Stimulated activated CD8-positive, alpha-beta memory T cell treated with anti-CD3 and anti-CD28 coated beads, Interleukin-7, amount 100 ng/mL, for 48 hours (primary cell): ENCODE data around the gene NYNRIN.
A peak's percentile ranks its signal among the peaks of the same experiment; 100 is the strongest.
"Not testable (repeated sequence)": the region's sequence is repeated elsewhere in the genome, so short reads cannot be mapped to it uniquely, and the experiment has no call there.

Experiments used
- DNase-seq, 2 donors: peaks; one replicate each; pipeline ENCODE4 v3.0.0-alpha.2; 2020; ENCODE audit warnings: low read depth in 1 of 2; ENCODE audit errors: extremely low read depth in 1 of 2

NYNRIN gene

DNA sequence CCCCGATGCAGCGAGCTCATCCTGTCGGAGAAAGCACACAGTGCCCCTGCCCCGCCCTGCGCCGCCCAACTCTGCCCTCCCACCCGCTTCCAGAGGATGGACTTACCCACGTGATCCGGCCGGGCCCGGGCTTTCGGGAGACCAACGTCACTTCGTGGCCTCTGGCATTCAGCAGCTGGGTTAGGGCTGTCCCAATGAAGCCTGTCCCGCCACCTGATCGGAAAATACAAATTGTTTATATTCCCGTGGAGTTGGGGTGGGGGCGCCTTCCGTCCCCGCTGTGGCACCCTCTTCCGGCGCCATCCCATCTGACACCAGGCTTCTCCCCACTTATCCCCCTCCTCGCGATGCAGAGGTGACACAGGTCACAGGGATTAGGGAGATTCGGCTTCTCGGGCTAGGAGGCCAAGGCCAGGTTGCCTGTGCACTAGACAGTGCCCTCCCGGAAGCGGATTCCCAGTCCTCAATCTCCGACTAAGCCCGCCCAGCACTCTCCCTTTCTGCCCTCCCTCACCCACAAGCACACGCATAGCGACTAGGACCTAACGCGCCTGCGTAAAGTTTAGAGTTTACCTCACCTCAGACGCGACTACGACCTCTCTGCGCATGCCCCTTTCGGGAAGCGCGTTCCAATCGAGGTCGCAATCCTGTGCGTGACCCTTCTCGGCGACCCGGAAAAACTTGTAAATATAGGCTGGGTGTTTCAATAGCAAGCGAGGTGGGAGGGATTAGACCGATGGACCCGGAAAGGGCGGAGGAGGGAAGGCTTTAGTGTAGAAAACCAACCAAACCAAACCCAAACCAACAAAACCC is 43.6 kb downstream of the NYNRIN start, which contains the start of gene SDR39U1:
Gene SDR39U1, minus strand, starts transcription at position 537 of the 813 bp plus-strand sequence. Its CDS starts 7 bp downstream, at position 530.
- DNase-seq = peak; percentile 91 to 96

DNA sequence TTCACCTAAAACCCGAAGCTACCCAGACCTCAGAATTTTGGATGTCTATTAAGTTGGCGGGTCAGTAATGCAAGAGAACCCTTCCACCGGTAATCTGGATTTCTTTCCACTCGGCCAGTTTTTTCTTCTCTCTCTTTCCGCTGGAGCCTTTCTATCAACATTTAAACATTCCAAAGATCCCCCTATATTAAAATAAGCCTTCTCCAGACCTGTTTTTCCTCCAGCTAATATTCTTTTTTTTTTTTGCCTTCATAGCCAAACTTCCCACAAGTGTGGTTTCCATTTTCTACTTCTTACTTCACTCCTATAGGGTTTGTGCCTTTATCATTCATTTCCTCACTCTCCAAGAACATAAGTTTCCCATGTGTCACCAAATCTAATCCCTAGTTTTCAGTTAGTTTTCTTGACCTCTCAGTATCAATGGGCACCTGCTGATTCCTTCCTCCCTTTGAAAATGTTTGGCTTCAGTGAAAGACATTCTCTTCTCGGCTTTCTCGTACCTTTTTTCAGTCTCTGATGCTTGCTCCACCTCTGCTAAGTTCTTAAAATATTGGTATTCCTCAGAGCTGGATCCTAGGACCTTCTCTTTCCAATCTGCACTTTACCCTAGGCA is 44.4 kb downstream of the NYNRIN start:
- no peak for DNase-seq

DNA sequence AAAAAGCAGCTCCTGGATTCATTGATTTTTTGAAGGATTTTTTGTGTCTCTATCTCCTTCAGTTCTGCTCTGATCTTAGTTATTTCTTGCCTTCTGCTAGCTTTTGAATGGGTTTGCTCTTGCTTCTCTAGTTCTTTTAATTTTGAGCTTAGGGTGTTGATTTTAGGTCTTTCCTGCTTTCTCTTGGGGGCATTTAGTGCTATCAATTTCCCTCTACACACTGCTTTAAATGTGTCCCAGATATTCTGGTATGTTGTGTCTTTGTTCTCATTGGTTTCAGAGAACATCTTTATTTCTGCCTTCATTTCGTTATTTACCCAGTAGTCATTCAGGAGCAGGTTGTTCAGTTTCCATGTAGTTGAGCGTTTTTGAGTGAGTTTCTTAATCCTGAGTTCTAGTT is 52.0 kb downstream of the NYNRIN start:
- not testable (repeated sequence) for DNase-seq

DNA sequence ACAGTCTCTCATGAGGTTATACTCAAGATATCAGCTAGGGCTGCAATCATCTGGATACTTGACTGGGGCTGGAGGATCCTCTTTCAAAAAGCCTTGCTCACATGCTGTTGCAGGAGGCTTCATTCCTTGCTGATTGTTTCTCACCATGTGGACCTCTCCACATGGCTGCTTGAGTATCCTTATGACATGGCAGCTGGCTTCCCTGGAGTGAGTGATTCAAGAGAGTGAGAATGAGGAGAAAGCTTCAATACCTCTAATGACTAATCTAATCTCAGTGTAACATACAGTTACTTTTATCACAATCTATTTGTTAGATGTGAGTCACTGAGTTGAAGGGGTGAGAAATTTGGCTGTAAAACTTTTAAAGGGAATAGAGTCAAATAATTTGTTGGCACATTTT is 58.2 kb downstream of the NYNRIN start:
- DNase-seq = no peak

DNA sequence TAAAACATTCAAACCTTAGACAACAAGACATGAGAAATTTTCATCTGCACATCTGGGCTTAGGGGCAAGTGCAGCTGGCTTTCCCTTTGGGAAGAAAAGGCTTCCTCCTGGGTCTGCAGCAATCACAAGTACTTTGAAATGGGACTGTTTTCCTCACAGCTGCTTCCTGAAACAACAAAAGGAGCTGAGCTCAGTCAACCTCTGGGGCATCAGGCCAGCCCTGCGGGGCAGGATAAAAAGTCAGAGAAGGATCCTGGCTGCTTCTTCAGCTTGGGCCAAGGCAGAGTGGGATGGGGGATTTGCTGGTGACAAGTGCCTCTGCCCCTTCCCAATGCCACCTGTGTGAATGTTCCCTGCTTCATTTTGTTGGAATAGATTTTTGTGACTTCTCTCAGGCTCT is 59.9 kb downstream of the NYNRIN start:
- DNase-seq = no peak

DNA sequence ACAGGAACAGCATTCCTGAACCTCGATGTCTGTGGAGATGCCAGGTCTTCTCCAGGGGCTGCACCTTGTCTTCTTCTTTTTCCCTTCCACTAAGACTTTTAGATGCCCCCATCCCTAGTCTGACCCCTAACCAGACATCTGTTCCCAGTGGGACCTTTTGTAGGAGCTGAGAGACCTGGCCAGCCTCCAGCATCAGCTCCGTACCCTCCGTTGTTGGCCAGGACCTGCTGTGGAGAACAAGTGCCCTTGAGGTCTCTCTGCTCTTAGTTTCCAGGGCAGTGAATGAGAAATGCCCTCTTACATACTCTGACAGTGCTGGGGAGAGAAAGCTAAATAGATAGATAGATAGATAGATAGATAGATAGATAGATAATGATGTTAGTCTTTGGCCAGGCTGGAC is 60.5 kb downstream of the NYNRIN start:
- no peak for DNase-seq

DNA sequence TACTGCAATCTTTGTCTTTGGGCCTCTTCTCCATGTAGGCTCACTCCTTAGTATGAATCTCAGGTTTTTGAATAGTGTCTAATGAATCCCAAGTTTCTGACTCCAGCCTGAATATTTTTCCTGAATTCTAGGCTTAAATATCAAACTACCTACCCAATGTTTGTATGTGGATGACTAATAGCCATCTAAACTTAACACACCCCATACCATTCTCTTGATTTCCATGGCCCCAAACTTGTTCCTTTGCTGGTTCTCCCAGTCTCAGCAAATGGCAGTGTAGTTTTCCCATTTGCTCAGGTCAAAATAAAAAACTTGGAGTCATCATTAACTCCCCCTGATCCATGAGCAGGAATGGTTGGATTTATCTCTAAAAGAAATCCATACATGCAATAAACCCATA is 62.5 kb downstream of the NYNRIN start:
- DNase-seq = no peak

DNA sequence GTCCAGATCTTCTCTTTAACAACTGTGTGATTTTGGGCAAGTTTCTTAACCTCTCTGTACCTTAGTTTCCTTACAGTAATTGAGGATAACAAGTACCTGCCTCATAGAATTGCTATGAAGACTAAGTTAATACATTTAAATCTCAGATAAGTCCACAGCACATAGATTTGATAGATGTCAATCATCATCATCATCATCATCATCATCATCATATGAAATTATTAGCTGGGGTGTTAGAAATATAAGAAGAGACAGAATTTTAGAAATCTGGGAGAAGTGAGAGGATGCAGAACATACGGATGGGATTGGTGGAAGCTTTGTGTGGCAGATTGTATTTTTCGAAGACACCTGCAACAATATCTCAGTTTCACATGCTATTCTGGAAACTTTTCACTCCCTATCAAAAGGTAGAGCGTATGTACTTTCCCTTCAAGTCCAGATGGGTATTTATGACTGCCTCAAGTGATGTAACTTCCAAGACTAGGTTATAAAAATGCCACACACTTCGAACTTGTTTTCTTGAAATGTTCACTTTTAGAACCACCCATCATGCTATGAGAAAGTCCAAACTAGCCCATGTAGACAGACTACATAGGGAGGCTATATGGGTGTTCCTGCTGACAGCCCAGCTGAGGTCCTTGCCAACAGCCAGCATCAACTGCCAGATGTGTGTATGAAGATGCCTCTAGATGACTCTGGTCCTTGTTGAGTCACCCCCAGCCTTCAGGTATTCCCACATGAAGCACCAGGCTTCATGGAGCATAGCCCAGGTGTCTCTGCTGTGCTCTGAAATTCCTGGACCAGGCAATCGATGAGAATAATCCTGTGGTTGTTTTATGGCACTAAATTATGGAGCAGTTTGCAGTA is 64.4 kb downstream of the NYNRIN start:
- no peak for DNase-seq

DNA sequence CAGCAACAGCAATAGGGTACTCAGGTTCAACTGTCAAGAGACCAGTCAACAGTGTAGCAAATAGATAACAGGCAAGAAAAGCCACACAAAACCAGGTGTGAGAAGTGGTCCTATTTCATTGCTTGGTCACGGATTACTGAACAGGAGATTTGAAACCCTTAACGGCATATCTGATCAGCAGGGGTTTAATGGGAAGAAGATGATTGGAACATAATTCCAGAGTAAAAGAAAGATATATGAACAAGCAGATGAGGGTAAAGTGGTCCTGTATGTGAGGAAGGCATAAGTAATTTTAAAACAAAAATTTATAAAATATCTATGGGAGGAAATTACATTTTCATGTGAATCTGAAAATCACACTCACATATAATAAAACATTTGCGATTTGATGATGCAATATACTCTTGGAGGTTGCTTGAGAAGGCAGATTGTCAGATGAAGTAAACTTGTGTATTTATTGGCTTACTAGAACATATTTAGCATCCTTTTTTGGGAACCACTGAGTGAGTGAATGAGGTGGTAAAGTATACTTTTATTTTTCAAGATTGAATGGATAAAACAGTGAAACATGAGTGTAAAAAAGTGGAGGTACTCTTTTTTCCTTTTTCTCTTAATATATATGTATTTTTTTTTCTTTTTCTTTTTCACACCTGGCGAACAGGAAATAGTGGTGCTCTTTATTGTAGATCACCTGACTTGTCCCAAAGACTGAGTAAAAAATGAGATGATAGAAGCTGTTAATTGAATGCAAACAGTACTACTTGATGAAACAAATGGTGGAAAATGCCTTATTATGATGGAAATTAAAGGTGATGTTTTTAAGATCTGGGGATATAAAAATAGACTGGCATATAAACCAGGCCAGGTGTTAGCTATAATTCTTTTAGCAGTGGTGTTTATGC is 65.3 kb downstream of the NYNRIN start:
- no peak for DNase-seq

DNA sequence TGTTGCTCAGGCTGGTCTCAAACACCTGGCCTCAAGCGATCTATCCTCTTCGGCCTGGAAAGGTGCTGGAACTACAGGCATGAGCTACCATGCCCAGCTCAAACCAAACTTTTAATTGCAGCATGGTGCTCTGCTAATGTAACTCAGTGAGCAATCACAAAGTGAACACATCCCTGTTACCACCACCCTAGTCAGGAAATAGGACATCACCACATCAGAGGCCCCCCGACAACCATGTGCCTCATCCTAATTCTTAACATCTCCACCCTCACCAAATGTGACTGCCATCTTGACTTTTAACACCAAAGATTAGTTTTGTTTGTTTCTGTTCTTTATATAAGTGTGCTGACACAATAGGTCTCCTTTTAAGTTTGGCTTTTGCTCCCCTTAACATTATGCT is 66.6 kb downstream of the NYNRIN start:
- no peak for DNase-seq

DNA sequence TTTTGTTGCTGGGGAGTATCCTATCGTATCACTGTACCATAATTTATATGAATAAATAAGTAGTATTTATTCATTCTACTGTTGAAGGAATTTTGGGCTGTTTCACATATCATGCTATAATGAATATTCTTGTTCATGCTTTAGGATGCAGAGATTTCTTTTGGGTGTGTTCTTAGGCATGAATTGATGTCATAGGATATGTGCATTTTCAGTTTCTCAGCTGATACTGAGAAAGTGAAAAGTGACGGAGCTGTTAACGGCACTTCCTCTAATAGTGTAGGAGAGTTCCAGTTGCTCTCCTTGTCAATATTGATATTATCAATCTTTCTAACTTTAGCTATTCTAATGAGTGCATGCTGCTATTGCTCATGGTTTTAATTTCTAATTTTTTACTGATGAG is 67.0 kb downstream of the NYNRIN start:
- no peak for DNase-seq
